ENCODE measurements around the gene RPL27.

RPL27 gene

DNA sequence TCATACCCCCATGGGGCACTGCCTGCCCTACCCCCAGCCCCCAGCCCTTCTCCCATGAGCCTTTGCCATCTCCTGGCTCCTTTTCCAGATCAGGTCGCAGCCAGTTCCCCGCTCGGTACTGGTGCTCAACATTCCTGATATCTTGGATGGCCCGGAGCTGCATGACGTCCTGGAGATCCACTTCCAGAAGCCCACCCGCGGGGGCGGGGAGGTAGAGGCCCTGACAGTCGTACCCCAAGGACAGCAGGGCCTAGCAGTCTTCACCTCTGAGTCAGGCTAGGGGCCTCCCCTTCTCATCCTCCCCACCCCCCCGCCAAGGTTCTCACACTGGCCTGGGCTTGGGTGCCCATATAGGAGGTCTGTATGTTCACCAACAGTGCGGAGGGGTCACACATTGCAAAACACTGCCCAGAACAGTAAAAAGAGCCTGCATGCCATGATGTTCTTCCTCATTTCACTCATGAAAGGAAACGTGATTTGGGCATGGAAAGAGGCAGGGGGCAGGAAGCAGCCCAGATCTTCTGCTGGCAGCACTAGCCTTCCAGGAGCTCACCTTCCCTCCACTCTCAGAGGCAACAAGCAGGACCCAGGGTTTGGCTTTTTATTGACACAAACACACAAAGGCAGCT is 15.9 kb downstream of the RPL27 start:
- no peak for TF ChIP-seq CTCF (conservative IDR thresholded peaks at IDR 0.05; ENCODE audit: low read length)
- no peak overlapping the region for H3K4me3 ChIP-seq (ENCODE audit: low read length)
- no peak for DNase-seq (ENCODE audit: low read depth)

GRCh38 chr17:43014649-43015542 is 16.7 kb downstream of the RPL27 start:
- no peak overlapping the region for H3K4me3 ChIP-seq (ENCODE audit: low read length)
- DNase-seq (ENCODE audit: low read depth) = no peak
- no peak for TF ChIP-seq CTCF (conservative IDR thresholded peaks at IDR 0.05; ENCODE audit: low read length)

DNA sequence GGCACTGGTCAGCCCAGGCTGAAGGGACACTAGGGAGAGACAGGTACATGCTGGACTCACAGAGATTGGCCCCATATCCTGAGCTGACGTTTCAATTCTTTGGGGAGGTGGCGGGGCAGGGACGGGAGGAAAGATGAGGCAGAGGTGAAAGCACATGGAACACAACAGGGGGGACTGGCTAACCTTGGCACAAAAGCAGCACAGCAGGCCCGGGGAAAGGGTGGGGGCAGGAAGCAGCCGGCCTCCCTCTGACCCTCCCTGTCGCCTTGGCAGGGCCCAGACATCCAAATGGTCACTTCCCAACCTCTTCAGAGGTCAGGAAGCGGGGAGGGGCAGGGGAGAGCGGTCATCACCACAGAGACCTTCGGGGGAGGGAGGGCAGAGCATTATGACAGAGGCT is 17.4 kb downstream of the RPL27 start:
- no peak for TF ChIP-seq CTCF (conservative IDR thresholded peaks at IDR 0.05; ENCODE audit: low read length)
- H3K4me3 ChIP-seq (ENCODE audit: low read length) = no peak overlapping the region
- DNase-seq (ENCODE audit: low read depth) = no peak

- TF ChIP-seq CTCF (conservative IDR thresholded peaks at IDR 0.05; ENCODE audit: low read length) = no peak
- no peak overlapping the region for H3K4me3 ChIP-seq (ENCODE audit: low read length)
- no peak for DNase-seq (ENCODE audit: low read depth)
Measured at GRCh38 chr17:43016216-43016615, 18.0 kb downstream of the RPL27 start.

DNA sequence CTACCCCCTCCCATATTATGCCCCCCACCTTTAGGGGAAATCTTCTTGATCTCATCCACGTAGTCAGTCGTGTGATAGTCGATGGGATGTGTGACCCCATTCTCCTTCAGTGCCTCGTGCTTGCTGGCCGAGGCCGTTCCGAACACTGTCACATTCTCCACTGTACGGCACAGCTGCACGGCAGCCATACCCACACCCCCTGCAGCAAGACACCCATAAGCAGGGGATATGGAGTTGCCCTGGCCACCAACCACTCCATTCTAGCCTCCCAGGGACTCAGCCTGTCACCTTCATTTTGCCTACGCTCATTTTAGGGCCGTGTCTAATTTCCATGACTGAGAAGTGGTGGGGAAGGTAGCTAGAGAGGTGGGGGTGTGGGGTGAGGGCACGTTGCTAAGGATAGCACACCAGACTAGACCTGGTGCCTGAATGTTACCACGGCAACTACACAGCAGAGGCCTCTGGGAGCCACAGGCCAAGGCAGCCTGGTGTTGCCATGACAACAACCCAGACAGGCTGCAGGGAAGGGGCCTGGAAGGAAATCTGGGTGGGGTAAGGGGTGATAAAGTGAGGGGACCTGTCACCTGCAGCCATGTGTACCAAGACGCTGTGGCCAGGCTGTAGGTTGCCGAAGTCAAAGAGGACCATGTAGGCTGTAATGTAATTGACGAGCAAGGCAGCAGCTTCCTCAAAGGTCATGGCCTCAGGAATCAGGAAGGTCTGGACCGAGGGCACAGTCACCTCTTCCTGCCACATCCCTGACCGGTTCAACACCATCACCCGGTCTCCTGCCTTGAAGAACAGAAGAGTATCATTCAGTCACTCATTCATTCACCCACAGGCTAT is 20.0 kb downstream of the RPL27 start:
- DNase-seq (ENCODE audit: low read depth) = no peak
- H3K4me3 ChIP-seq (ENCODE audit: low read length) = no peak overlapping the region
- no peak for TF ChIP-seq CTCF (conservative IDR thresholded peaks at IDR 0.05; ENCODE audit: low read length)

DNA sequence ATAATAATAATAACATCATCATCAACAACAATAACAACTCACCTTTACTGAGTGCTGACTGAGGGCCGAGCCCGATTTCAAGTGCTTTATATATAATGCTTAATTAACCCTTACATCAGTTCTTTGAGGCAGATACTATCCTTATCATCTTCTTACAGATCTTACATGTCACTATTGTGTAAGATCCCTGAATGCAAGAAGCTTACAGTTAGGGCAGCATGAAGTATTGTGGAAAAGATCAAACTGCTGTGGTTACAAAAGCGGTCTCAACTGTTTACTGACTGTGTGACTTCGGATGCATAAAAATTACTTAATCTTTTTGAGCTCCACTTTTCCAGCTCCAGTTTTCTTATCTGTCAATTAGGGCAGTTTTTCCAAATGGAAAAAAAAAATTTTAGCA is 20.7 kb downstream of the RPL27 start:
- TF ChIP-seq CTCF (conservative IDR thresholded peaks at IDR 0.05; ENCODE audit: low read length) = no peak
- no peak overlapping the region for H3K4me3 ChIP-seq (ENCODE audit: low read length)
- DNase-seq (ENCODE audit: low read depth) = peak; percentile 25

Measured in AG10803 (cell line).